Left ventricle myocardium inferior (tissue), 1 donor: Measurements from ENCODE around the gene IPO9. TPM values are rescaled to one million over a fixed set of nuclear protein-coding genes. Genes with fewer than 3 reads are reported as not detected.

Source experiments
- DNase-seq: peaks from one replicate; pipeline ENCODE4 v3.0.0-alpha.2; 2020
- H3K27ac ChIP-seq: fragments of 200-600 bp; replicated peaks from 2 replicates; pipeline ENCODE4 v1.8.0; 2021
- H3K27me3 ChIP-seq: fragments of 200-600 bp; 2 replicates; pipeline ENCODE4 v1.8.0; 2021; ENCODE audit warnings: low read depth
- H3K36me3 ChIP-seq: fragments of 200-600 bp; 2 replicates; pipeline ENCODE4 v1.8.0; 2021
- H3K4me1 ChIP-seq: fragments of 200-600 bp; 2 replicates; pipeline ENCODE4 v1.8.0; 2021
- H3K4me3 ChIP-seq: fragments of 200-600 bp; 2 replicates; pipeline ENCODE4 v1.8.0; 2021; ENCODE audit warnings: mild to moderate bottlenecking, moderate library complexity
- H3K9me3 ChIP-seq: fragments of 200-600 bp; replicated peaks from 2 replicates; pipeline ENCODE4 v1.8.0; 2021
- CTCF ChIP-seq: fragments of 200-600 bp; IDR thresholded peaks from 2 replicates; pipeline ENCODE4 v1.8.0; 2021; ENCODE audit warnings: antibody characterized with exemption, mild to moderate bottlenecking, borderline replicate concordance
- intact Hi-C: fragments of 100-400 bp; cut with micrococcal nuclease; formaldehyde crosslinking; loops from one replicate; pipeline ENCODE4 v1.11.0; 2022
- total RNA-seq: library from RNA; stranded (reverse); fragmentation: NEBNext Ultra II Directional; extraction: Animal tissue kit (Norgen Biotek cat#: 25700); gene quantifications from one replicate; pipeline ENCODE4 v1.2.1, GENCODE V29; 2021
- donor health status: DM: no; HTN: yes; CAD: no; lungs with severe emphysema.

Gene IPO9
- total RNA-seq, 1 donor from 2014 or later = 20.1 TPM

- Histone ChIP-seq H3K4me3 (no peak overlapping the region), H3K9me3 (no peaks in the 10 kb centered on the region), H3K27me3 (no peaks in the 10 kb centered on the region), H3K4me1 (peaks cover 51% of the 10 kb centered on the region), H3K36me3 (peaks cover 10% of the 10 kb centered on the region), H3K27ac (peak overlapping the region; percentile 19)
- intact Hi-C loops = no loop called here
- no peak for DNase-seq
- no peak for TF ChIP-seq CTCF
Observed at GRCh38 chr1:201893431-201893830, 64.5 kb downstream of the IPO9 start.

DNA sequence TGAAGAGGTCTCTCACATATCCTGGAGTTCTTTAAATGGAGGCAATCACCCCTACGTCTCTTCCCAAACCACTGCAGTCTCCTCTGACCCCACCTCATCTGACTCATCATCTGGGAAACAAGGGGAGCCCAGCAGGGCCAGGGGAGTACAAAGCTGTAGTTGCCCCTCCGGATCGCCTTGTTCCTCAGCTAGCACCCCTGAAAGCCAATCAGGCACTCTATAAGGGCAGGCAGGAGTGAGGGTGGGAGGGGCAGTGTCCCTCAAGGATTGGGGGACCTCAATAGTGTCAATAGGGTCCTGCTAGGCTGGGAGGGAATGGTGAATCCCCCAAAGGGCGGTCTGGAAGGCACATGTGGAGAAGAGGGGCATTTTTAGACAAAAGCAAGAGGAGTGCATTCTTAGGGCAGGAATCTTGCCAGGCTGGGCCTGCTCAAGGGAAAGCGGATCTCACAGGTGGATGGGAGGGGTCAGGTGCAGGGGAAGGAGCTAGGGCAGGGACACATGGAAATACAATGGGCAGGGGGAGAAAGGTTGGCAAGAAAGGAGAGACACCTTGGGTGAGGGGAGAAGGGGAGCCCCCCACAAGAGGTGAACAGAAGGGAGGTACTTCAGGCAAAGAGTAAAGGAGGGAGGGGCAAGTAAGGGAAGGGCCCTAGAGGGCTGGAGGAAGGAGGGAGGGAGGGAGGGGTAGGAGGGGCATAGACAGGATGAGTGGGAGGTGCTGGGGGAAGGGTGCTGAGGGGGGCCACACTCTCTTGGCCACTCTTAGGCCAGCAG is 65.6 kb downstream of the IPO9 start:
- intact Hi-C loops = loop anchor here (5.0 kb wide), 1 partner anchor 78 kb away; no protein-coding TSS in a partner anchor
- no peak for TF ChIP-seq CTCF
- DNase-seq = no peak
- Histone ChIP-seq H3K36me3 (peaks cover 10% of the 10 kb centered on the region), H3K27ac (no peak overlapping the region), H3K4me3 (no peak overlapping the region), H3K27me3 (no peaks in the 10 kb centered on the region), H3K9me3 (no peaks in the 10 kb centered on the region), H3K4me1 (peaks cover 40% of the 10 kb centered on the region)

- peaks cover 8% of the 10 kb centered on the region for H3K36me3 ChIP-seq
- no peaks in the 10 kb centered on the region for H3K9me3 ChIP-seq
- no peak overlapping the region for H3K27ac ChIP-seq
- intact Hi-C loops = loop anchor here (5.0 kb wide), 1 partner anchor 77 kb away; no protein-coding TSS in a partner anchor
- no peak for TF ChIP-seq CTCF
- no peaks in the 10 kb centered on the region for H3K27me3 ChIP-seq
- no peak overlapping the region for H3K4me3 ChIP-seq
- no peak for DNase-seq
- H3K4me1 ChIP-seq = peaks cover 34% of the 10 kb centered on the region
Observed at GRCh38 chr1:201895120-201895665, 66.2 kb downstream of the IPO9 start.

DNA sequence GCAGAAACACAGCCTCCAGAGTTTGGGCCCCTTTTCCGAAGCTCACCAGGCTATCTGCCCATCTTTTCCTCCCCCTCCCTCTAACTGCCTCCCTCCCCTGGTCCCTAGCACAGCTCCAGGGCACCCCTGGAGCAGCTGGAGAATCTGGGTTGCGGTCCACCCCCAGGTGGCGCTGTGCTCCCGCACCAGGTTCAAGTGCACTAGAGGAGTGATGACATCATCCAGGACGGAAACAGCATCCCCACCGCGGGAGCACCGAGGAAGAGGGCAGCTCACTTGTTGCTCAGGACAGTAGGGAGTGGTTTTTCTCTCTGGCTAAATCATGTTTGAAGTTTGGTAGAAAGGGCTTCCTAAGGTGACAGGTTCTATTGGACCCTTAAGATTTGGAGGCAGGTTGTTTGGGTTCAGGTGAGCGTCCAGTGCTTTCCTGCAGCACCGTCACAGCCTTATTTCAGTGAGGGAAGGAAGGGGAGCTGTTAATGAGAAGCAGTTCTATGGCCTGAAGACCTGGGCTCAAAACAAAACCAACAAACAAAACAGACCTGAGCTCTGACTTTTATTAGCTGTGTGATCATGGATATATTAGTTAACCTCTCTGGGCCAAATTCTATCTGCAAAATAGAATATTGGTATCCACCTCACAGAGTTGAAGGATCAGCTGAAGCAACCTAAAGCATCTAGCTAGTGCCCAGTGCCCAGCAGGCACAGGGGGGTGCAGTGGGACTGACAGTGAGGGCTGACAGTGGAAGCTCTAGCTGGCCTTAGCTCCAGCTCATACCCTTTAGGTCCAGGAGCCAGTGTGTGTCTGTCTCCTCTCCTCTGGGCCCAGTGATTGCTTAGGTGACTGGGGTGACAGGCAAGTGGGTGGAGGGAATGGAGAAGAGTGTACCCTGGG is 67.2 kb downstream of the IPO9 start:
- H3K4me3 ChIP-seq = peak overlapping the region; percentile 29
- H3K27me3 ChIP-seq = no peaks in the 10 kb centered on the region
- no peaks in the 10 kb centered on the region for H3K9me3 ChIP-seq
- peak; percentile 96 for TF ChIP-seq CTCF
- H3K27ac ChIP-seq = peak overlapping the region; percentile 73
- intact Hi-C loops = loop anchor here (5.0 kb wide), 1 partner anchor 76 kb away; no protein-coding TSS in a partner anchor
- H3K4me1 ChIP-seq = peaks cover 27% of the 10 kb centered on the region
- DNase-seq = peak; percentile 89
- H3K36me3 ChIP-seq = peaks cover 5% of the 10 kb centered on the region

- TF ChIP-seq CTCF = no peak
- intact Hi-C loops = loop anchor here (5.0 kb wide), 1 partner anchor 75 kb away; no protein-coding TSS in a partner anchor
- no peaks in the 10 kb centered on the region for H3K27me3 ChIP-seq
- peak; percentile 58 for DNase-seq
- H3K9me3 ChIP-seq = no peaks in the 10 kb centered on the region
- H3K36me3 ChIP-seq = no peaks in the 10 kb centered on the region
- peak overlapping the region; percentile 73 for H3K27ac ChIP-seq
- H3K4me1 ChIP-seq = peaks cover 27% of the 10 kb centered on the region
- H3K4me3 ChIP-seq = no peak overlapping the region
Observed at GRCh38 chr1:201896951-201897391, 68.0 kb downstream of the IPO9 start.
